K562 (cell line): ENCODE results near the gene CHRM4.

Source experiments
- BCOR ChIP-seq: fragments of 450-650 bp; IDR thresholded peaks from 2 replicates; pipeline ENCODE4 v1.6.1; 2016
- CTCF ChIP-seq, 3 experiments: IDR thresholded peaks in 2 of 3; conservative IDR thresholded peaks in 1 of 3; 2 replicates each; pipeline ENCODE4 v1.5.1; 2011 to 2012; ENCODE audit warnings: low read length in 3 of 3, mild to moderate bottlenecking in 3 of 3, control low read depth in 2 of 3, improper control_type of control experiment in 1 of 3, inconsistent platforms in 1 of 3, low read depth in 1 of 3, mixed read lengths in 1 of 3, moderate library complexity in 1 of 3; ENCODE audit not compliant: insufficient read depth in 2 of 3
- POLR2A ChIP-seq: fragments of 450-650 bp; conservative IDR thresholded peaks from 2 replicates; pipeline ENCODE4 v1.6.1; 2016
- POLR2B ChIP-seq: fragments of 450-650 bp; IDR thresholded peaks from 2 replicates; pipeline ENCODE4 v1.6.1; 2018; ENCODE audit warnings: low read depth; ENCODE audit not compliant: partially characterized antibody
- RCOR1 ChIP-seq, 2 experiments: IDR thresholded peaks; 2 replicates each; pipeline ENCODE4 v1.6.1; 2012; ENCODE audit warnings: low read depth in 2 of 2, low read length in 2 of 2, borderline replicate concordance in 1 of 2, improper control_type of control experiment in 1 of 2
- SP2 ChIP-seq: IDR thresholded peaks from 2 replicates; pipeline ENCODE4 v1.6.1; 2011; ENCODE audit warnings: mild to moderate bottlenecking, low read depth, low read length, moderate library complexity; ENCODE audit not compliant: poor library complexity, severe bottlenecking; ENCODE audit errors: extremely low read depth
- ZFP91 ChIP-seq: sonication (generic); formaldehyde crosslinking; IDR thresholded peaks from 2 replicates; pipeline ENCODE4 v1.8.0; 2022; ENCODE audit warnings: mild to moderate bottlenecking, missing genetic modification reagents
- ZNF3 ChIP-seq: fragments of 250-450 bp; sonication (Bioruptor Pico); IDR thresholded peaks from 2 replicates; pipeline ENCODE4 v1.5.0; 2021; ENCODE audit warnings: mild to moderate bottlenecking, moderate library complexity
- ZNF347 ChIP-seq: fragments of 450-650 bp; formaldehyde crosslinking; IDR thresholded peaks from 2 replicates; pipeline ENCODE4 v1.4.0; 2020; ENCODE audit warnings: low read depth, mild to moderate bottlenecking, moderate library complexity
- ZNF79 ChIP-seq: fragments of 250-450 bp; sonication (Bioruptor Pico); IDR thresholded peaks from 2 replicates; pipeline ENCODE4 v1.4.0; 2020; ENCODE audit warnings: low read depth, mild to moderate bottlenecking, moderate library complexity
- TF ChIP-seq, protein P1 (sequence below): sonication (generic); formaldehyde crosslinking; IDR thresholded peaks from 2 replicates; pipeline ENCODE4 v1.8.0; 2022; ENCODE audit warnings: mild to moderate bottlenecking, missing genetic modification reagents, borderline replicate concordance

DNA sequence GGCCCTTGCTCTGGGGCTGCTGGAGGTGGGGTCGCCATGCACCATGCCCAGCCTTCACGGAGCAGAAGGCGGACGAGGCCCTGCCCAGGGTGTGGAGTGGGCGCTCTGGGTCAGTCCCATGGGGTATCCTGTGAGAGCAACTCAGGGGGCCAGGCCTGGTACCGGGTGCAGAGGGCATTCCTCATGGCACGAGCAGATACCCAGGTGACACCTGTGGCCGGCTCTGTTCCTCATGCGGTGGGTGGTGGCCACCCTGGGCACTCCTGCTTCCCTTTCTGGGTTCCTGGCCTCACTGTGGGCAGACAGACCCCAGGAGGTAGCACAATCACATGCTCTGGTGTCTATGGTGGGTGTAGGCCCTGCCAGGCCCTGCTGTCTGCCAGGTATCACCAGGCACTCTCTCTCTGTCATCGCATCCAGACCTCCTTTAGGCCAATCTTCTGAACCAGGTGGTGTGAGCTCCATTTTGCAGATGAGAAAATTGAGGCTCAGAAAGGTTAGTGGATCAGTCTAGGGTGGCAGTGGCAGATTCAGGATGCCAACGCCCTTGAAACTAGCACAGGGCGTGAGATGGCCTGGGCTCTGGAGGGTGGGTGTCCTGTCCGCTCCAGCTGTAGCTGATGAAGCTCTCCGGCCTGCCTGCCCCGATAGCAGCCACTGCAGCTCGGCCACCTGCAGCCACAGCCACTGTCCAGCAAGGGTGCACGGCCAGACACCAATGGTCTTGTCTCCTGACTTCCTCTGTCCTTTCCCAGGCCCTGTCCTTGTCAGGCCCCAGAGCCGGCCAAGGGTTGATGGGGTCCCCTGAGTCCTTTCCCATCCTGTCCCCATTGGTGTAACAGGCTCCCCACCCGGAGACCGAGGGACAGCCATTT, 29.2 kb downstream of the CHRM4 start:
- TF ChIP-seq ZFP91 (CRISPR knock-in tag), result no peak
- TF ChIP-seq POLR2A, result no peak
- TF ChIP-seq CTCF (IDR thresholded peaks at IDR 0.05 in 2 of 3, conservative IDR thresholded peaks at IDR 0.05 in 1 of 3; ENCODE audit: insufficient read depth in 2 of 3, low read depth in 1 of 3, low read length in 3 of 3), result no peak
- no peak for TF ChIP-seq SP2
- TF ChIP-seq BCOR, result peak; percentile 50; the same call in 1 of the 2 replicates
- no peak for TF ChIP-seq ZNF3 (CRISPR knock-in tag)
- TF ChIP-seq ZNF347 (CRISPR knock-in tag), result no peak
- TF ChIP-seq, protein P1, sequence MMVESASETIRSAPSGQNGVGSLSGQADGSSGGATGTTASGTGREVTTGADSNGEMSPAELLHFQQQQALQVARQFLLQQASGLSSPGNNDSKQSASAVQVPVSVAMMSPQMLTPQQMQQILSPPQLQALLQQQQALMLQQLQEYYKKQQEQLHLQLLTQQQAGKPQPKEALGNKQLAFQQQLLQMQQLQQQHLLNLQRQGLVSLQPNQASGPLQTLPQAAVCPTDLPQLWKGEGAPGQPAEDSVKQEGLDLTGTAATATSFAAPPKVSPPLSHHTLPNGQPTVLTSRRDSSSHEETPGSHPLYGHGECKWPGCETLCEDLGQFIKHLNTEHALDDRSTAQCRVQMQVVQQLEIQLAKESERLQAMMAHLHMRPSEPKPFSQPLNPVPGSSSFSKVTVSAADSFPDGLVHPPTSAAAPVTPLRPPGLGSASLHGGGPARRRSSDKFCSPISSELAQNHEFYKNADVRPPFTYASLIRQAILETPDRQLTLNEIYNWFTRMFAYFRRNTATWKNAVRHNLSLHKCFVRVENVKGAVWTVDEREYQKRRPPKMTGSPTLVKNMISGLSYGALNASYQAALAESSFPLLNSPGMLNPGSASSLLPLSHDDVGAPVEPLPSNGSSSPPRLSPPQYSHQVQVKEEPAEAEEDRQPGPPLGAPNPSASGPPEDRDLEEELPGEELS (CRISPR knock-in tag), result no peak
- TF ChIP-seq POLR2B, result no peak
- no peak for TF ChIP-seq RCOR1 (IDR thresholded peaks at IDR 0.05; ENCODE audit: borderline replicate concordance in 1 of 2, low read depth in 2 of 2, low read length in 2 of 2)
- TF ChIP-seq ZNF79 (CRISPR knock-in tag), result no peak
